Sigmoid colon (tissue), 7 donors: ENCODE results near the gene PIKFYVE. TPM values are rescaled to one million over a fixed set of nuclear protein-coding genes. Genes with fewer than 3 reads are reported as not detected.

Source experiments
- DNase-seq: peaks from one replicate; pipeline ENCODE4 v3.0.0-alpha.2; 2019
- H3K27ac ChIP-seq, 4 donors: fragments of 200-600 bp; sonication (generic); one replicate each; pipeline ENCODE4 v1.5.1; 2016 to 2019; ENCODE audit warnings: mild to moderate bottlenecking in 1 of 4
- H3K27me3 ChIP-seq, 3 donors: fragments of 200-600 bp; sonication (generic); one replicate each; pipeline ENCODE4 v1.5.1; 2019; ENCODE audit warnings: mild to moderate bottlenecking in 1 of 3
- H3K36me3 ChIP-seq, 4 donors: fragments of 200-600 bp; sonication (generic); one replicate each; pipeline ENCODE4 v1.5.1; 2016 to 2019
- H3K4me1 ChIP-seq, 4 donors: fragments of 200-600 bp; sonication (generic); one replicate each; pipeline ENCODE4 v1.5.1; 2017 to 2019
- H3K4me3 ChIP-seq, 4 donors: fragments of 200-600 bp; sonication (generic); one replicate each; pipeline ENCODE4 v1.5.1; 2017 to 2019; ENCODE audit warnings: mild to moderate bottlenecking in 2 of 4, moderate library complexity in 1 of 4
- H3K9me3 ChIP-seq, 4 donors: fragments of 200-600 bp in 3 of 4; sonication (generic) in 3 of 4; one replicate each; pipeline versions ENCODE4 v1.5.1 to v1.6.1; 2013 to 2019
- EP300 ChIP-seq, 4 donors: sonication (generic); formaldehyde crosslinking; IDR thresholded peaks; one replicate each; pipeline ENCODE4 v1.6.1; 2017; ENCODE audit warnings: antibody characterized with exemption in 4 of 4
- POLR2A ChIP-seq, 2 donors: fragments of 450-650 bp; IDR thresholded peaks; one replicate each; pipeline ENCODE4 v1.6.1; 2016; ENCODE audit warnings: antibody characterized with exemption in 2 of 2, mild to moderate bottlenecking in 2 of 2, moderate library complexity in 2 of 2
- POLR2AphosphoS5 ChIP-seq, 4 donors: sonication (generic); formaldehyde crosslinking; IDR thresholded peaks; one replicate each; pipeline ENCODE4 v1.6.1; 2017; ENCODE audit warnings: antibody characterized with exemption in 4 of 4
- WGBS, 2 donors: extraction: QIAGEN DNeasy Blood & Tissue Kit; methylation state at CpG; one replicate each; pipeline ENCODE4 v1.1.7; 2013; 5-methylcytosine and 5-hydroxymethylcytosine counted together
- intact Hi-C: fragments of 100-400 bp; cut with DNase I; formaldehyde crosslinking; loops from one replicate; pipeline ENCODE4 v1.15.1; 2023
- polyA plus RNA-seq, 3 donors: library from polyadenylated mRNA; stranded (reverse); fragments of 200-250 nt; gene quantifications; one replicate each; pipeline ENCODE4 v1.2.3, GENCODE V29; 2013
- total RNA-seq, 4 donors: library from RNA; depleted of rRNA; stranded (reverse); fragments of >200 nt; gene quantifications; one replicate each; pipeline ENCODE4 v1.1.0, GENCODE V29; 2016
- TF ChIP-seq, protein P1 (sequence below), 4 experiments: fragments of 450-650 bp in 3 of 4; fragments of 200-600 bp in 1 of 4; IDR thresholded peaks; one replicate each; pipeline ENCODE4 v1.5.1; 2016 to 2019; ENCODE audit warnings: antibody characterized with exemption in 4 of 4, mild to moderate bottlenecking in 3 of 4, moderate library complexity in 2 of 4
- donor health status: healthy with polysubstance abuse.
- donor health status: Bipolar disorder and iron deficiency.
- donor health status: healthy.

PIKFYVE gene
- total and polyA plus RNA-seq, 7 donors = 3.2 to 27.2 (median 22.1) TPM

DNA sequence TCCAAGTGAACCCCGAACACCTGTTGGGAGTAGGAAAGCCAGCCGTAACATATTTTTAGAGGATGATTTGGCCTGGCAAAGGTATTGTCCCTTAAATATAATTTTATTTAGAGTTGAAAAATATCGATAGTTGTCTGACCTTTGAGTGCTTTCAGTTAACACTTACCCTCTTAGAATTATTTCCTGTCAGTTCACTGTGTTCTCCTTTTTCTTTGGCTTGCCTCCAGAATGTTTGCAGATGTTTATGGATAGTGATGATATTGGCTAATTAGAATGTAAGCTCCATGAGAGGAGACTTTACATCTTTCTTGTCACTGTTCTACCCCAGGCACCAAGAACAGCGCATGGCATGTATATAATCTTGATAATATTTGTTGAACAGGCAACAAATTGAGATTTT, 19.8 kb downstream of the PIKFYVE start:
- no peak overlapping the region for H3K4me3 ChIP-seq
- intact Hi-C loops = no loop called here
- no peaks in the 10 kb centered on the region for H3K4me1 ChIP-seq
- TF ChIP-seq, protein P1, sequence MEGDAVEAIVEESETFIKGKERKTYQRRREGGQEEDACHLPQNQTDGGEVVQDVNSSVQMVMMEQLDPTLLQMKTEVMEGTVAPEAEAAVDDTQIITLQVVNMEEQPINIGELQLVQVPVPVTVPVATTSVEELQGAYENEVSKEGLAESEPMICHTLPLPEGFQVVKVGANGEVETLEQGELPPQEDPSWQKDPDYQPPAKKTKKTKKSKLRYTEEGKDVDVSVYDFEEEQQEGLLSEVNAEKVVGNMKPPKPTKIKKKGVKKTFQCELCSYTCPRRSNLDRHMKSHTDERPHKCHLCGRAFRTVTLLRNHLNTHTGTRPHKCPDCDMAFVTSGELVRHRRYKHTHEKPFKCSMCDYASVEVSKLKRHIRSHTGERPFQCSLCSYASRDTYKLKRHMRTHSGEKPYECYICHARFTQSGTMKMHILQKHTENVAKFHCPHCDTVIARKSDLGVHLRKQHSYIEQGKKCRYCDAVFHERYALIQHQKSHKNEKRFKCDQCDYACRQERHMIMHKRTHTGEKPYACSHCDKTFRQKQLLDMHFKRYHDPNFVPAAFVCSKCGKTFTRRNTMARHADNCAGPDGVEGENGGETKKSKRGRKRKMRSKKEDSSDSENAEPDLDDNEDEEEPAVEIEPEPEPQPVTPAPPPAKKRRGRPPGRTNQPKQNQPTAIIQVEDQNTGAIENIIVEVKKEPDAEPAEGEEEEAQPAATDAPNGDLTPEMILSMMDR (IDR thresholded peaks at IDR 0.05) = no peak
- TF ChIP-seq EP300 (IDR thresholded peaks at IDR 0.05) (no peak), POLR2A (IDR thresholded peaks at IDR 0.05) (no peak), POLR2AphosphoS5 (IDR thresholded peaks at IDR 0.05) (no peak)
- no peak for DNase-seq
- 77 to 89% methylated on average over 4 of the region's 4 CpGs for WGBS, 2 donors
- H3K27ac ChIP-seq = no peak overlapping the region
- no peaks in the 10 kb centered on the region for H3K9me3 ChIP-seq
- H3K27me3 ChIP-seq = no peaks in the 10 kb centered on the region
- peaks cover 8 to 90% (median 24%) of the 10 kb centered on the region in 4 donors for H3K36me3 ChIP-seq

DNA sequence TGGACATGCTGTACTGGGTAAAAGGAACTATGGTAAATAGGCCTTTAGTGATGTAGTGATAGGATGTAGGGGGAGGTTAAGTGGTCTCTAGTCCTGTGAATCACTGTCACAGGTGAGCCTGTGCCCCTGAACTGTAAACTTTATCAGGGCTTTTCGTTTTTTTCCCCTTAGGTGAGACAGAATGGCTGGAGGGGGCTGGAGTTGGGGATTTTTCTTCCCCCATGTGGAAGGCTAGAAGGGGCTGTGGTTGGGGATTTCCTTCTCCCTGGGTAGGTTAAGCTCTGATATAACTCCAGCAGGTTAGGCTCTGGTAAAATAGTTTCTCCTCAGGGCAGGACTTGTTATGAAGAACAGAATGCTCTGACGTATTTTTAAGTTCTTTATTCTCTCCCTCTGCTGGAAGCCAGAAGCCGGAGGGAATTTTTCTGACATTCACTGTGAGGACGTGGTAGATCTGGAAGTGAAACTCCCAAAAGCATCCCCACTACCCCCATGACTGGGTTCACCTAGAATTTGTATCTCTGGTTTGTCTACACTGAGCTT, 28.5 kb downstream of the PIKFYVE start:
- H3K27me3 ChIP-seq = no peaks in the 10 kb centered on the region
- TF ChIP-seq POLR2AphosphoS5 (IDR thresholded peaks at IDR 0.05) (no peak), POLR2A (IDR thresholded peaks at IDR 0.05) (no peak), EP300 (IDR thresholded peaks at IDR 0.05) (no peak)
- TF ChIP-seq, protein P1 (IDR thresholded peaks at IDR 0.05) = no peak
- peaks cover 0 to 9% (median 0%) of the 10 kb centered on the region in 4 donors for H3K4me1 ChIP-seq
- H3K36me3 ChIP-seq = peaks cover 8 to 41% (median 17%) of the 10 kb centered on the region in 4 donors
- intact Hi-C loops = no loop called here
- no peaks in the 10 kb centered on the region for H3K9me3 ChIP-seq
- H3K27ac ChIP-seq = no peak overlapping the region
- WGBS, 2 donors = 70 to 85% methylated on average over 4 of the region's 4 CpGs
- no peak overlapping the region for H3K4me3 ChIP-seq
- DNase-seq = no peak

DNA sequence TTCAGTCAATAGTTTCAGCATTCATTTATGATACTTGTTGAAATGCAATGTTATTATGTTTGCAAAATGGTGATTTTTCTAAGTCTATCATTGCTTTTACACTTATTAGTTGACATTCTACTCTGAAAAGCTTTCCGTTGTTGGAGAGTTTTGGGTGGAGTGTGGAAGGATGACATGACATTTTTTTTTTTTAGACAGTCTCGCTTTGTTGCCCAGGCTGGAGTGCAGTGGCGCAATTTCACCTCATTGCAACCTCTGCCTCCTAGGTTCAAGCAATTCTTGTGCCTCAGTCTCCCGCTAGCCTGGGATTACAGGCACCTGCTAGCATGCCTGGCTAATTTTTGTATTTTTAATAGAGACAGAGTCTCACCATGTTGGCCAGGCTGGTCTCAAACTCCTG, 29.8 kb downstream of the PIKFYVE start:
- intact Hi-C loops = no loop called here
- Histone ChIP-seq H3K27ac (no peak overlapping the region), H3K4me3 (no peak overlapping the region), H3K36me3 (peaks cover 0 to 41% (median 19%) of the 10 kb centered on the region in 4 donors), H3K9me3 (no peaks in the 10 kb centered on the region), H3K4me1 (peaks cover 0 to 9% (median 0%) of the 10 kb centered on the region in 4 donors), H3K27me3 (no peaks in the 10 kb centered on the region)
- DNase-seq = no peak
- WGBS, 2 donors = 95 to 96% methylated on average over 4 of the region's 4 CpGs
- TF ChIP-seq, protein P1 (IDR thresholded peaks at IDR 0.05) = no peak
- TF ChIP-seq EP300 (IDR thresholded peaks at IDR 0.05) (no peak), POLR2A (IDR thresholded peaks at IDR 0.05) (no peak), POLR2AphosphoS5 (IDR thresholded peaks at IDR 0.05) (no peak)

DNA sequence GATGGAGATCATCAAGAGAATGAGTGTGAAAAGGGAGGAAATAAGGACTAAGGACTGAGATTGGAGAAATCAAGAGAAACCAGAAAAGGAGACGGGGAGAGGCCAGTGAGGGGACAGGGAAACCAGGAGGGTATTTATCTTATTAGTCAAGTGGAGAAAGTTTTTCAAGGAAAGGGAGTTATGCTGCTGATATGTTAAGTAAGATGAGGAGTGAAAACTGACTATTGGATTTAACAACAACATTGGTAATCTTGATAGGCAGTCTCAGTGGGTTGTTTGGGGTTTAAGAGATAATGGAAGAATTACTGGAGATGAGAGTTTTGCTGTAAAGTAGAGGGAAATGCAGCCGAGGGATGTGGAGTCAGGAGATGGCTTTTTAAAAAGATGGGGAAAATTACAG, 30.6 kb downstream of the PIKFYVE start:
- Histone ChIP-seq H3K4me3 (no peak overlapping the region), H3K4me1 (peaks cover 0 to 9% (median 0%) of the 10 kb centered on the region in 4 donors), H3K36me3 (peaks cover 0 to 45% (median 25%) of the 10 kb centered on the region in 4 donors), H3K27me3 (no peaks in the 10 kb centered on the region), H3K9me3 (no peaks in the 10 kb centered on the region), H3K27ac (no peak overlapping the region)
- TF ChIP-seq POLR2AphosphoS5 (IDR thresholded peaks at IDR 0.05) = no peak
- TF ChIP-seq, protein P1 (IDR thresholded peaks at IDR 0.05) = no peak
- TF ChIP-seq EP300 (IDR thresholded peaks at IDR 0.05) = no peak
- 93 to 96% methylated on average over 2 of the region's 2 CpGs for WGBS, 2 donors
- DNase-seq = no peak
- intact Hi-C loops = no loop called here

DNA sequence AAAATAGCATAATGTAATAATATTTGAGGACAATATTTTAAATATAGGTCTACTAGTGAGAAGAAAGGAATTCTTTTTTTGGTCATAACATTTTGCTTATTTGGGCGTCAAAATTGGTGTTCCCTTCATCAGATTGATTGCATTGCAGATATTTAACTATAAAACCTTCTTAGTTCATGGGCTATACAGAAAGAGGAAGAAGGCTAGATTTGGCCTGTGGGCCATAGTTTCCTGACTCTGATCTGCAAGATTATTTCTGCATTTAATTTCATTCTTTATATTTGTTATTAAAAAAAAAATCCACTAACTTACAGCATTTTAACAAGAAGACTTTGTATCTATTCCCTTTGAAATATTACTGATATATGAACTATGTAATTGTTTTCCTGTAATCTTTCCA, 31.9 kb downstream of the PIKFYVE start:
- H3K4me1 ChIP-seq = peaks cover 0 to 9% (median 0%) of the 10 kb centered on the region in 4 donors
- TF ChIP-seq POLR2AphosphoS5 (IDR thresholded peaks at IDR 0.05) (no peak), EP300 (IDR thresholded peaks at IDR 0.05) (no peak), POLR2A (IDR thresholded peaks at IDR 0.05) (no peak)
- TF ChIP-seq, protein P1 (IDR thresholded peaks at IDR 0.05) = no peak
- intact Hi-C loops = no loop called here
- no peaks in the 10 kb centered on the region for H3K27me3 ChIP-seq
- 70 to 93% methylated on average over 1 of the region's 1 CpG for WGBS, 2 donors
- no peaks in the 10 kb centered on the region for H3K9me3 ChIP-seq
- no peak for DNase-seq
- peaks cover 0 to 59% (median 36%) of the 10 kb centered on the region in 4 donors for H3K36me3 ChIP-seq
- H3K27ac ChIP-seq = no peak overlapping the region
- no peak overlapping the region for H3K4me3 ChIP-seq
